GM23248 (cell line): ENCODE data around the gene TRAF3.

Experiments used
- EZH2 ChIP-seq: fragments of 200-600 bp; sonication (generic); IDR thresholded peaks from 2 replicates; pipeline ENCODE4 v1.6.1; 2018; ENCODE audit warnings: antibody characterized with exemption, mild to moderate bottlenecking; ENCODE audit not compliant: insufficient read depth, poor library complexity, severe bottlenecking
- EZH2phosphoT487 ChIP-seq: fragments of 200-600 bp; sonication (generic); IDR thresholded peaks from 2 replicates; pipeline ENCODE4 v1.6.1; 2018; ENCODE audit warnings: antibody characterized with exemption, moderate library complexity, mild to moderate bottlenecking, low read depth; ENCODE audit not compliant: insufficient read depth

DNA sequence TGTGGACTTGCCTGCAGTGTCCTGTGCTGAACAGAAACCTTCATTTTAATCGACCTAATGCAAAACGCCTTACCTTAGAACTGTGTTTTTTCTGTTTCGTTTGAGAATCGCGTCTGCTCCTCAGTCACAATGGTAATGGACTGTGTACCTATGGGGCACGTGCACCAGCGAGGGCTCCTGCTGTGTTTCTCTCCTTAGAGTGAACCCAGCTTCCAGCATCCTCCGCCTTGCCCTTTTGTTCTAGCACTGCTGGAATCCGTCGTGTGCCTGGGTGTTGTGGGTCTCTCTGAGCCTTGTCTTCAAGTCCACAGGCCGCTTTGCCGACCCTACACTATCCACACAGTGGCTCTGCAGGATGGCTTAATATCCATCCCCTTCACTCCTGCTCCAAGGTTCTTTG, 148.9 kb downstream of the TRAF3 start:
- TF ChIP-seq EZH2phosphoT487 (no peak), EZH2 (no peak)
